ENCODE data around the gene HDLBP.

Gene HDLBP

DNA sequence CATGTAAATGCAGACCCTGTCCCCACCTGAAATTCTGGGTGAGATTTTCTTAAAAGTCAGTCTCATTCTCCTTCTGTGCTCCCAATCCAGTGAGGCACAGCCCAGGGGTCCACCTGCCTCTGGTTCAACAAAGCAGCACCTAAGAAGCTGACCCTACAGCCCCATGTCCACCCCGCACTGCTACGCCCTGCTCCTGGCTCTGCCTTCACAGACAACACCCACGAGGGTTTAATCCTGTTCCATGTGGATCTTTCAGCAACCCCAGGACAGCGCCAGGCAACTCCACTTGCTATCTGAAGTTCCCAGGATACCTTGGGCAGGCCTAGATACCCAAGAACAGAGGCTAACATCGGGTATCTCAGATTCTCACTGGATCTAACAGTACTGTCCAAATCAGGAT is 44.9 kb downstream of the HDLBP start:
- Mint-ChIP-seq H3K4me3 (peak overlapping the region; percentile 89), H3K27ac (no peak overlapping the region), H3K9me3 (peaks cover 13% of the 10 kb centered on the region), H3K4me1 (peaks cover 70% of the 10 kb centered on the region), H3K36me3 (ENCODE audit: low read depth) (peaks cover 54% of the 10 kb centered on the region), H3K27me3 (ENCODE audit: low read depth, poor library complexity) (no peaks in the 10 kb centered on the region)
- TF ChIP-seq, protein P1, sequence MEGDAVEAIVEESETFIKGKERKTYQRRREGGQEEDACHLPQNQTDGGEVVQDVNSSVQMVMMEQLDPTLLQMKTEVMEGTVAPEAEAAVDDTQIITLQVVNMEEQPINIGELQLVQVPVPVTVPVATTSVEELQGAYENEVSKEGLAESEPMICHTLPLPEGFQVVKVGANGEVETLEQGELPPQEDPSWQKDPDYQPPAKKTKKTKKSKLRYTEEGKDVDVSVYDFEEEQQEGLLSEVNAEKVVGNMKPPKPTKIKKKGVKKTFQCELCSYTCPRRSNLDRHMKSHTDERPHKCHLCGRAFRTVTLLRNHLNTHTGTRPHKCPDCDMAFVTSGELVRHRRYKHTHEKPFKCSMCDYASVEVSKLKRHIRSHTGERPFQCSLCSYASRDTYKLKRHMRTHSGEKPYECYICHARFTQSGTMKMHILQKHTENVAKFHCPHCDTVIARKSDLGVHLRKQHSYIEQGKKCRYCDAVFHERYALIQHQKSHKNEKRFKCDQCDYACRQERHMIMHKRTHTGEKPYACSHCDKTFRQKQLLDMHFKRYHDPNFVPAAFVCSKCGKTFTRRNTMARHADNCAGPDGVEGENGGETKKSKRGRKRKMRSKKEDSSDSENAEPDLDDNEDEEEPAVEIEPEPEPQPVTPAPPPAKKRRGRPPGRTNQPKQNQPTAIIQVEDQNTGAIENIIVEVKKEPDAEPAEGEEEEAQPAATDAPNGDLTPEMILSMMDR (IDR thresholded peaks at IDR 0.05) = no peak
- DNase-seq = no peak

DNA sequence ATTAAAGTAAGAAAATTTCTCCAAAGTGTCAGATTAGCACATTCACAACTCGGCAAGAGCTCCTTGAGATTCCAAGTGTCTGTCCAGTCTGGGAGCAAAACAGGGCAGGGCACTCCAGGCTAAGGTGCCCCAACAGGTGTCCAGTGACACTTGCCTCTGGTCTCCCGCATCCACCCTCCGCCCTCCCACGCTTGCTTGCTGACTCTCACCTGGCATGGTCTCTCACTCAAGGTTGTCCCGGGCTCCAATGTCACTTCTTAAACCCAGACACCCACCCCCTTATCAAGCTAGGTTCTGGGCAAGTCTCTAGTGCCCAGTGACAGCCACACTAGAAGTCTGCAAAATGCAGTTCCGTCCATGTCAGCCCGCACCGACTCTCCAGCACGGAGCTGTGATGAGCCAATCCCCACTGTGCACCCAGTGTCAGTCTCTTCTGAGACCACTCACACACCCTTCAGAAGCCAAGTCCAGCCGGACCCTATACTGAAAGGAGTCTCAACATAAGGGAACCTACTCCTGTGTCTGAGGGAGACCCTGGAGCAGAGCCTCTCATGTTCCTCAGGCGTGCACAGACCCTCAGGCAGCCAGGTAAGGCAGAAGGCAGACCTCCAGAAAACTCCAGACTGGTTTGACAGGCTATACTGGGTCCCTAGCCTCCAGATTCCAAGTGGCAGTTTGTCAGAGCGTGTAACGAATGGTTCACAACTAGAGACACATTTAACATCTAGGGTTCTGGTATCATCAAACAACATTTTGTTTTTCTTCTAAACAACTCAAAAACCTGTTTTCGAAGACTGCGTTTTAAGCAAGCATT is 45.6 kb downstream of the HDLBP start:
- H3K9me3 Mint-ChIP-seq = peaks cover 7% of the 10 kb centered on the region
- DNase-seq = no peak
- peaks cover 52% of the 10 kb centered on the region for H3K36me3 Mint-ChIP-seq (ENCODE audit: low read depth)
- peaks cover 70% of the 10 kb centered on the region for H3K4me1 Mint-ChIP-seq
- TF ChIP-seq, protein P1 (IDR thresholded peaks at IDR 0.05) = no peak
- H3K4me3 Mint-ChIP-seq = no peak overlapping the region
- H3K27ac Mint-ChIP-seq = peak overlapping the region; percentile 49
- H3K27me3 Mint-ChIP-seq (ENCODE audit: low read depth, poor library complexity) = no peaks in the 10 kb centered on the region

GRCh38 chr2:241268716-241269445 is 46.6 kb downstream of the HDLBP start:
- TF ChIP-seq, protein P1 (IDR thresholded peaks at IDR 0.05) = no peak
- peaks cover 51% of the 10 kb centered on the region for H3K36me3 Mint-ChIP-seq (ENCODE audit: low read depth)
- no peak for DNase-seq
- peak overlapping the region; percentile 10 for H3K4me3 Mint-ChIP-seq
- no peaks in the 10 kb centered on the region for H3K27me3 Mint-ChIP-seq (ENCODE audit: low read depth, poor library complexity)
- H3K27ac Mint-ChIP-seq = no peak overlapping the region
- peaks cover 67% of the 10 kb centered on the region for H3K4me1 Mint-ChIP-seq
- H3K9me3 Mint-ChIP-seq = peaks cover 2% of the 10 kb centered on the region

DNA sequence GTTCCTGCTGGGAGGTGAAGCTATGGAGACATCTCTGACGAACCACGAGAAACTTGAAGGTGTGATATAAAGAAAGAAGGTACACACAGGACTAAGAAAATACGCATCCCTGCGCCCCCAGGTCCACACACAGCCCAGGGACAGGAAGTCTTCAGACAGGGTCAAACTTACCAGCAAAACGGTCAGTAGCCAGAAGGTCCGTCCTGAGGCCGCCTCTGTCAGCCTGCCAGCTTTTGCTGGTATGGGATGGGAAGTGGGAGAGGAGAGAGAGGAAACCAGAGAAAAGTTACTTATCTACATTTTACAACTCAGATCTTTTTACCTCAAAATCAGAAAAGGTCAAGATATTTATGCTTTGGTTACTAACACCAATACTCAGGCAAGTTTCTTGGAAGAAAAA is 47.2 kb downstream of the HDLBP start:
- peaks cover 61% of the 10 kb centered on the region for H3K4me1 Mint-ChIP-seq
- no peaks in the 10 kb centered on the region for H3K27me3 Mint-ChIP-seq (ENCODE audit: low read depth, poor library complexity)
- H3K36me3 Mint-ChIP-seq (ENCODE audit: low read depth) = peaks cover 54% of the 10 kb centered on the region
- no peaks in the 10 kb centered on the region for H3K9me3 Mint-ChIP-seq
- no peak overlapping the region for H3K27ac Mint-ChIP-seq
- H3K4me3 Mint-ChIP-seq = no peak overlapping the region
- TF ChIP-seq, protein P1 (IDR thresholded peaks at IDR 0.05) = no peak
- DNase-seq = no peak

DNA sequence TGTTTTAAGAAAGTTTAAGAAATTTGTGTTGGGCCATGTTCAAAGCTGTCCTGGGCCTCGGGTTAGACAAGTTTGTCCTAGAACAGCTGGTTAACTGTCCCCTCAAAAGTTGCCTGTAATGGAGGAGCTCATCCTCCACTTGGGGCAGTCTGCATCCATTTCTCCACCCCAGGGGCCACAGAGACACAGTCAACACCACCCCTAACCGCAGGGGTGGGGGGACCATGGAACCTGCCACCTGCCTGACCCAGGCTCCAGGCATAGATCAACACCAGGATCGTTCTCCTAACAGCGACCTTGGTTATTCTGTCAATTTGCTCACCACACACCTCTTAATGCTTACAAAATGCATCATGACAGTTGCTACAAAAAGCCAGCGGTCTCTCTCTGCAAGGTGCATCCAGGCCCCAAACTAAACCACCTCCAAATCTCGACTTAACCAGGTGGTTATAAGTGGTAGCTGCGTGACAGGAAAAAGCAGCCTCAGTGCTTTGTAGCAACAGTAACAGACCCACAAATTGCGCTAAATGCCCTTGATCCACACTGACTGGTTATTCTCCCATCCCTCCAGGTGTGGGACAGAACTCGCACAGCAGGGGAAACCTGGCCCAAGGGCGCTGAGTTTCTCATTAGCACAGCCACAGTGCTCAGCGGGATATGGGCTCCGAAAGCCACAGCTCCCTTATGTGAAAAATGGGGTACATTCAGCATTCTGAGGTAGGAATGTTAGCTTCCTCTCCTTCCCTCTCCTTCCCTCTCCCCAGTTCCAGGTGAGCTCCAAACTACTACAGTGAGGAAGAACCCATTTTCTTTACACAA is 48.0 kb downstream of the HDLBP start:
- no peak overlapping the region for H3K4me3 Mint-ChIP-seq
- peak overlapping the region; percentile 27 for H3K27ac Mint-ChIP-seq
- H3K9me3 Mint-ChIP-seq = no peaks in the 10 kb centered on the region
- TF ChIP-seq, protein P1 (IDR thresholded peaks at IDR 0.05) = no peak
- no peak for DNase-seq
- H3K27me3 Mint-ChIP-seq (ENCODE audit: low read depth, poor library complexity) = peaks cover 2% of the 10 kb centered on the region
- peaks cover 62% of the 10 kb centered on the region for H3K36me3 Mint-ChIP-seq (ENCODE audit: low read depth)
- H3K4me1 Mint-ChIP-seq = peaks cover 62% of the 10 kb centered on the region

Data from nephron progenitor cell (in vitro differentiated cells).